NCI-H2227 treated with DMSO at 0.1 percent for 48 hours (cell line): ENCODE data around the gene MRTFB.
"Not testable (repeated sequence)": the region's sequence is repeated elsewhere in the genome, so short reads cannot be mapped to it uniquely, and the experiment has no call there.

ENCODE experiments used
- DNase-seq: peaks from one replicate; lab custom pipeline; 2025; lab: John Stamatoyannopoulos, UW

MRTFB gene

GRCh38 chr16:14070877-14071575 lies at the start of gene MRTFB:
Gene MRTFB, plus strand, starts transcription at chr16:14071319. Its CDS starts 69,288 bp downstream, at chr16:14140607.
- peak; percentile 70 for DNase-seq

- DNase-seq: not testable (repeated sequence)
Measured at GRCh38 chr16:14023526-14023925, 47.6 kb upstream of the MRTFB start.

GRCh38 chr16:14024283-14024682 lies 46.8 kb upstream of the MRTFB start:
- no peak for DNase-seq

GRCh38 chr16:14026572-14027285 lies 44.4 kb upstream of the MRTFB start:
- no peak for DNase-seq

- DNase-seq: no peak
Measured at GRCh38 chr16:14028202-14028601, 42.9 kb upstream of the MRTFB start.

- peak; percentile 61 for DNase-seq
Measured at GRCh38 chr16:14029658-14030057, 41.5 kb upstream of the MRTFB start.

- no peak for DNase-seq
Measured at GRCh38 chr16:14035092-14035491, 36.0 kb upstream of the MRTFB start.

GRCh38 chr16:14036889-14037288 lies 34.2 kb upstream of the MRTFB start:
- DNase-seq: no peak

- no peak for DNase-seq
Measured at GRCh38 chr16:14037960-14038359, 33.2 kb upstream of the MRTFB start.

- no peak for DNase-seq
Measured at GRCh38 chr16:14041164-14041563, 30.0 kb upstream of the MRTFB start.

GRCh38 chr16:14042706-14043105 lies 28.4 kb upstream of the MRTFB start:
- no peak for DNase-seq

GRCh38 chr16:14043278-14043677 lies 27.8 kb upstream of the MRTFB start:
- DNase-seq: no peak

- no peak for DNase-seq
Measured at GRCh38 chr16:14043793-14044192, 27.3 kb upstream of the MRTFB start.

- DNase-seq: not testable (repeated sequence)
Measured at GRCh38 chr16:14047121-14047859, 23.8 kb upstream of the MRTFB start.

- DNase-seq: no peak
Measured at GRCh38 chr16:14050291-14051027, 20.7 kb upstream of the MRTFB start.

GRCh38 chr16:14051103-14051729 lies 19.9 kb upstream of the MRTFB start:
- DNase-seq: no peak

GRCh38 chr16:14056970-14057369 lies 14.1 kb upstream of the MRTFB start:
- no peak for DNase-seq

- no peak for DNase-seq
Measured at GRCh38 chr16:14057878-14058382, 13.2 kb upstream of the MRTFB start.

GRCh38 chr16:14061732-14062259 lies 9.3 kb upstream of the MRTFB start:
- DNase-seq: no peak

GRCh38 chr16:14062261-14062660 lies 8.9 kb upstream of the MRTFB start:
- no peak for DNase-seq
